Endothelial cell of umbilical vein (primary cell): Measurements from ENCODE around the gene KDM4B. TPM values are rescaled to one million over a fixed set of nuclear protein-coding genes. Genes with fewer than 3 reads are reported as not detected.

ENCODE experiments used
- BruUV-seq: library from RNA; stranded (reverse); fragments of 400-500 nt; replicated peaks from 2 replicates; lab custom pipeline; 2021; lab: Mats Ljungman, UMichigan
- CTCF ChIA-PET: fragments of 300-600, 350-600 bp; sonication (Branson Sonifier 250); formaldehyde crosslinking; loops from one replicate; lab custom pipeline; 2021; ENCODE audit warnings: antibody characterized with exemption, inconsistent platforms; lab: Charles Lee
- POLR2A ChIA-PET: fragments of 300-600, 350-600 bp; sonication (Branson Sonifier 250); formaldehyde crosslinking; loops from one replicate; lab custom pipeline; 2021; ENCODE audit warnings: antibody characterized with exemption, inconsistent platforms; lab: Charles Lee
- DNase-seq: peaks from one replicate; pipeline ENCODE4 v3.0.0-alpha.2; 2011; ENCODE audit warnings: low read depth, low spot score
- FAIRE-seq: peaks from 2 replicates; lab custom pipeline; 2011; peaks lifted over from hg19 to GRCh38; lab: Jason Lieb, UNC
- H2AFZ ChIP-seq: 2 replicates; pipeline ENCODE4 v1.6.0; 2012; ENCODE audit warnings: low read depth, low read length, control low read depth, inconsistent platforms
- H3K27ac ChIP-seq: 2 replicates; pipeline ENCODE4 v1.5.1; 2011; ENCODE audit warnings: low read depth, mild to moderate bottlenecking, control low read depth, low read length, moderate library complexity; ENCODE audit not compliant: insufficient read depth
- H3K27me3 ChIP-seq, 2 experiments: 2 replicates each; pipeline versions ENCODE4 v1.6.0 to v1.6.1; 2011; ENCODE audit warnings: low read length in 2 of 2, mixed read lengths in 1 of 2; ENCODE audit not compliant: control insufficient read depth in 2 of 2, insufficient read depth in 2 of 2
- H3K36me3 ChIP-seq, 2 experiments: 2 replicates in 1 of 2; 3 replicates in 1 of 2; pipeline ENCODE4 v1.5.1; 2011; ENCODE audit warnings: low read length in 2 of 2, mild to moderate bottlenecking in 1 of 2, moderate library complexity in 1 of 2; ENCODE audit not compliant: control insufficient read depth in 2 of 2, insufficient read depth in 2 of 2; ENCODE audit errors: extremely low read depth in 1 of 2
- H3K4me1 ChIP-seq: 3 replicates; pipeline ENCODE4 v1.5.1; 2011; ENCODE audit warnings: mild to moderate bottlenecking, low read length; ENCODE audit not compliant: control insufficient read depth, insufficient read depth; ENCODE audit errors: extremely low read depth
- H3K4me2 ChIP-seq: 2 replicates; pipeline ENCODE4 v1.6.1; 2011; ENCODE audit warnings: low read length, control low read depth, mixed read lengths; ENCODE audit not compliant: insufficient read depth
- H3K4me3 ChIP-seq, 3 experiments: fragments of 200-600 bp in 1 of 3; sonication (generic), shearing (Covaris generic) in 1 of 3; replicated peaks in 1 of 3; 2 replicates each; pipeline ENCODE4 v1.5.1; 2011 to 2016; ENCODE audit warnings: control low read depth in 3 of 3, low read length in 3 of 3, mild to moderate bottlenecking in 2 of 3, inconsistent platforms in 1 of 3, low read depth in 1 of 3, moderate library complexity in 1 of 3; ENCODE audit not compliant: insufficient read depth in 1 of 3
- H3K79me2 ChIP-seq: 2 replicates; pipeline ENCODE4 v1.6.0; 2012; ENCODE audit warnings: low read length, inconsistent platforms; ENCODE audit not compliant: control insufficient read depth, insufficient read depth
- H3K9ac ChIP-seq: replicated peaks from 2 replicates; pipeline ENCODE3; 2011; ENCODE audit warnings: low read length, control low read depth; ENCODE audit not compliant: insufficient read depth; ENCODE audit errors: extremely low read depth
- H3K9me1 ChIP-seq: replicated peaks from 3 replicates; pipeline ENCODE4 v1.6.0; 2011; ENCODE audit warnings: mild to moderate bottlenecking, low read length; ENCODE audit not compliant: control insufficient read depth, insufficient read depth; ENCODE audit errors: extremely low read depth
- H3K9me3 ChIP-seq: replicated peaks from 2 replicates; pipeline ENCODE4 v1.5.1; 2012; ENCODE audit warnings: low read length, inconsistent platforms; ENCODE audit not compliant: control insufficient read depth, insufficient read depth
- H4K20me1 ChIP-seq: replicated peaks from 2 replicates; pipeline ENCODE3; 2011; ENCODE audit warnings: mild to moderate bottlenecking, low read length; ENCODE audit not compliant: control insufficient read depth, insufficient read depth; ENCODE audit errors: extremely low read depth
- CTCF ChIP-seq, 2 donors: IDR thresholded peaks; 1 replicate in 1 of 2; 2 replicates in 1 of 2; pipeline ENCODE4 v1.5.1; 2011; ENCODE audit warnings: low read length in 2 of 2, mild to moderate bottlenecking in 2 of 2, moderate library complexity in 2 of 2, control low read depth in 1 of 2, inconsistent platforms in 1 of 2, low read depth in 1 of 2; ENCODE audit not compliant: insufficient read depth in 1 of 2; ENCODE audit errors: extremely low read depth in 1 of 2
- EZH2 ChIP-seq: IDR thresholded peaks from 2 replicates; pipeline ENCODE4 v1.6.1; 2012; ENCODE audit warnings: borderline replicate concordance, low read depth, mild to moderate bottlenecking, moderate library complexity, low read length, inconsistent platforms; ENCODE audit not compliant: severe bottlenecking
- FOS ChIP-seq: IDR thresholded peaks from 2 replicates; pipeline ENCODE4 v1.6.1; 2011; ENCODE audit warnings: mild to moderate bottlenecking, low read length, moderate library complexity, borderline replicate concordance; ENCODE audit not compliant: insufficient read depth
- GATA2 ChIP-seq: IDR thresholded peaks from 2 replicates; pipeline ENCODE4 v1.7.0; 2011; ENCODE audit warnings: low read depth, mild to moderate bottlenecking, moderate library complexity, mixed read lengths, low read length; ENCODE audit not compliant: insufficient read length, insufficient read depth
- JUN ChIP-seq: IDR thresholded peaks from 2 replicates; pipeline ENCODE4 v1.6.1; 2011; ENCODE audit warnings: borderline replicate concordance, low read depth; ENCODE audit not compliant: insufficient read length, insufficient read depth
- MAX ChIP-seq: IDR thresholded peaks from 2 replicates; pipeline ENCODE4 v1.6.1; 2011; ENCODE audit not compliant: insufficient read depth, insufficient read length
- MYC ChIP-seq: IDR thresholded peaks from one replicate; pipeline ENCODE4 v1.6.1; 2011; ENCODE audit warnings: mild to moderate bottlenecking, low read depth, low read length
- POLR2A ChIP-seq: IDR thresholded peaks from 2 replicates; pipeline ENCODE4 v1.6.1; 2012; ENCODE audit warnings: low read depth, mild to moderate bottlenecking, control low read depth, low read length
- POLR2AphosphoS5 ChIP-seq: IDR thresholded peaks from 2 replicates; pipeline ENCODE4 v1.6.1; 2012; ENCODE audit warnings: low read depth, mild to moderate bottlenecking, control low read depth, low read length, moderate library complexity; ENCODE audit not compliant: insufficient read depth
- dilution Hi-C: fragments of 300-500 bp; cut with MboI; formaldehyde crosslinking; loops from one replicate; pipeline ENCODE4 v1.15.0; 2019; ENCODE audit warnings: low sequenced_read_pairs; ENCODE audit not compliant: extremely low pct_ligation_motif_present
- intact Hi-C: fragments of 100-400 bp; cut with micrococcal nuclease; formaldehyde crosslinking; loops from one replicate; pipeline ENCODE4 v1.10.0; 2022
- polyA plus RNA-seq, 4 experiments: library from polyadenylated mRNA; depleted of rRNA in 3 of 4; stranded (reverse) in 3 of 4; unstranded in 1 of 4; fragments of >200 nt; gene quantifications; 2 replicates each; pipeline versions ENCODE4 v1.2.1 to v1.2.3, GENCODE V29; 2011 to 2012; ENCODE audit warnings: missing spikeins in 1 of 4
- total RNA-seq: library from RNA; stranded (reverse); gene quantifications from 2 replicates; pipeline ENCODE4 v1.2.3, GENCODE V29; 2021

The KDM4B gene
- total and polyA plus RNA-seq, 2 donors (not counting 3 experiments of a cell fraction or from before 2014, with no cell fraction given) = 12.4 to 37.2 TPM

DNA sequence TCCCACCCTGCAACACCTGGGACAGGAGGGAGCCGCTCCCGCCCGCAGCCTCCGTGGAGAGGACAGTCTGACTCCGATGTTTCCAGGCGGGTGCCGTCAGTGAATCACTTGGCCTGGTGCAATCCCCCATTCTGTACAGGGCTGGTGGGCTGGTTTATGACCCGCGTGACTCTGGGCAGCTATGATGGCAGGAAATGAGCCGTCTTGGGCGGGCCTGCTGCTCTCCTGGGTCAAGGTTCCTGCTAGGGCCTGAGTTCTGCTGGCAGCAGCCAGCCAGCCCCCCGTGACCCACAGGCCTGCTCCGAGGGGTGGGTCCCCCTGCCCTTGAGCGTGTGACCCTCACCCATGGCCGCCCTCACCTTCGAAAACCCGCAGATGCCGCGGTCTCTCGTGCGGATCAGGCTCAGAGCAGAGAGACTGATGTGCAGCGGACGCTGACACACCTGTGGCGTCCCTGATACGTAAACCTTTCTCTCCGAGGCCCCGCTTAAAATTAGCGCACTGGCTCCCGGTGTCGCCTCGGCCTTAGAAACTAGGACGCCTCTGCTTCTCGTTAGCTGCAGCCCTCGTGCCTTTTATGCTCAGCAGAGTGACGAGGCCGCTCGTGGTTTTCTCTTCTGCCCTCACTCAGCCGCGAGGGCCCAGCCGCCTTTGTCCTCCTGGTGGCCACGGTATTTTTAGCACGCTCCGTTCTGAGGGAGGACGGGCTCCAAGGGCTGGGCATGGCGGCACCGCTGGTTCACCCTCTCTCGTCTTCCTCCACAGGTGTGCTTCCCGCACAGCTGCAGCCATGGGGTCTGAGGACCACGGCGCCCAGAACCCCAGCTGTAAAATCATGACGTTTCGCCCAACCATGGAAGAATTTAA is 63.4 kb downstream of the KDM4B start:
- DNase-seq = no peak
- dilution Hi-C loops (no loop called here), intact Hi-C loops (no loop called here)
- H3K4me2 ChIP-seq = no peak overlapping the region
- H3K36me3 ChIP-seq = peaks cover 0 to 8% of the 10 kb centered on the region in 2 experiments
- peaks cover 5% of the 10 kb centered on the region for H3K4me1 ChIP-seq
- no peaks in the 10 kb centered on the region for H3K27me3 ChIP-seq
- H2AFZ ChIP-seq = no peak overlapping the region
- ChIA-PET CTCF (interaction anchor here (0.7 to 4.1 kb wide), 30 partner anchors 11 to 223 kb away, joined by 3 to 103 read pairs (median 7); partner anchors contain the start of gene PLIN3), POLR2A (interaction anchor here (0.6 kb wide), 1 partner anchor 11 kb away, joined by 3 read pairs; no protein-coding TSS in a partner anchor)
- BruUV-seq = no TSS peak
- H3K9ac ChIP-seq = no peak overlapping the region
- H3K9me3 ChIP-seq = no peaks in the 10 kb centered on the region
- peaks cover 12% of the 10 kb centered on the region for H3K79me2 ChIP-seq
- no peaks in the 10 kb centered on the region for H3K9me1 ChIP-seq
- H4K20me1 ChIP-seq = no peaks in the 10 kb centered on the region
- FAIRE-seq = no peak
- no peak overlapping the region for H3K4me3 ChIP-seq
- TF ChIP-seq CTCF (IDR thresholded peaks at IDR 0.05; ENCODE audit: extremely low read depth in 1 of 2, insufficient read depth in 1 of 2, low read depth in 1 of 2, low read length in 2 of 2) (no peak), GATA2 (no peak), MYC (no peak), POLR2A (no peak), JUN (no peak), FOS (no peak), MAX (no peak), EZH2 (no peak), POLR2AphosphoS5 (no peak)
- no peak overlapping the region for H3K27ac ChIP-seq
